Testis (tissue), 3 donors: Measurements from ENCODE around the gene BTN1A1. TPM values are rescaled to one million over a fixed set of nuclear protein-coding genes. Genes with fewer than 3 reads are reported as not detected.

ENCODE experiments used
- DNase-seq: peaks from one replicate; pipeline ENCODE4 v3.0.0-alpha.2; 2019
- H3K27ac ChIP-seq, 2 donors: fragments of 200-600 bp; sonication (generic); one replicate each; pipeline ENCODE4 v1.5.1; 2019
- H3K27me3 ChIP-seq: fragments of 200-600 bp; sonication (generic); one replicate; pipeline ENCODE4 v1.5.1; 2019
- H3K36me3 ChIP-seq: fragments of 200-600 bp; sonication (generic); one replicate; pipeline ENCODE4 v1.5.1; 2017; ENCODE audit warnings: low read depth; ENCODE audit errors: missing control alignments
- H3K4me1 ChIP-seq: fragments of 200-600 bp; sonication (generic); one replicate; pipeline ENCODE4 v1.5.1; 2019
- H3K4me3 ChIP-seq, 2 donors: fragments of 200-600 bp; sonication (generic); one replicate each; pipeline ENCODE4 v1.5.1; 2017 to 2019
- H3K9me3 ChIP-seq: fragments of 200-600 bp; sonication (generic); one replicate; pipeline ENCODE4 v1.5.1; 2017
- CTCF ChIP-seq, 3 experiments: fragments of 450-650 bp in 2 of 3; fragments of 200-600 bp in 1 of 3; sonication (generic) in 1 of 3; IDR thresholded peaks; one replicate each; pipeline ENCODE4 v1.5.1; 2016 to 2019; ENCODE audit warnings: antibody characterized with exemption in 3 of 3, mild to moderate bottlenecking in 2 of 3, moderate library complexity in 1 of 3
- POLR2A ChIP-seq: fragments of 450-650 bp; IDR thresholded peaks from one replicate; pipeline ENCODE4 v1.6.1; 2017; ENCODE audit warnings: antibody characterized with exemption, mild to moderate bottlenecking, moderate library complexity
- WGBS, 2 donors: methylation state at CpG; one replicate each; pipeline ENCODE4 v1.1.5; 2018; 5-methylcytosine and 5-hydroxymethylcytosine counted together
- intact Hi-C: fragments of 100-400 bp; cut with DNase I; formaldehyde crosslinking; loops from one replicate; pipeline ENCODE4 v1.15.1; 2023; ENCODE audit warnings: low total_unique reads
- polyA plus RNA-seq: library from polyadenylated mRNA; stranded (reverse); fragments of 350-450 nt; fragmentation: Illumina TruSeq; extraction: RNeasy Lipid Tissue Mini Kit (QIAGEN cat#74804); gene quantifications from one replicate; pipeline ENCODE4 v1.2.3, GENCODE V29; 2014; ENCODE audit warnings: low read depth, low replicate concordance; ENCODE audit not compliant: insufficient read depth
- total RNA-seq, 2 donors: library from RNA; depleted of rRNA; stranded (reverse); fragments of >200 nt; gene quantifications; one replicate each; pipeline ENCODE4 v1.2.3, GENCODE V29; 2016

Gene BTN1A1
- total and polyA plus RNA-seq, 3 donors from 2014 or later, result 0.30 to 0.31 (median 0.31) TPM

- Histone ChIP-seq H3K9me3 (no peaks in the 10 kb centered on the region), H3K27me3 (no peaks in the 10 kb centered on the region), H3K36me3 (no peaks in the 10 kb centered on the region), H3K27ac (no peak overlapping the region), H3K4me1 (peaks cover 13% of the 10 kb centered on the region), H3K4me3 (peak overlapping the region in 1 of 2 donors; percentile 73)
- DNase-seq, result no peak
- intact Hi-C loops, result no loop called here
- 46 to 69% methylated on average over 10 of the region's 10 CpGs for WGBS, 2 donors
- TF ChIP-seq CTCF (IDR thresholded peaks at IDR 0.05), result no peak
- TF ChIP-seq POLR2A, result no peak
Measured at GRCh38 chr6:26552205-26552604, 52.1 kb downstream of the BTN1A1 start.

GRCh38 chr6:26552640-26553188 lies 52.6 kb downstream of the BTN1A1 start:
- intact Hi-C loops, result no loop called here
- H3K4me1 ChIP-seq, result peaks cover 13% of the 10 kb centered on the region
- 26 to 29% methylated on average over 11 of the region's 11 CpGs for WGBS, 2 donors
- no peak for DNase-seq
- H3K9me3 ChIP-seq, result no peaks in the 10 kb centered on the region
- H3K36me3 ChIP-seq, result no peaks in the 10 kb centered on the region
- peak overlapping the region; percentile 85 to 90 for H3K27ac ChIP-seq
- TF ChIP-seq POLR2A, result no peak
- no peak for TF ChIP-seq CTCF (IDR thresholded peaks at IDR 0.05)
- H3K27me3 ChIP-seq, result no peaks in the 10 kb centered on the region
- H3K4me3 ChIP-seq, result peak overlapping the region; percentile 53 to 75

- TF ChIP-seq POLR2A (no peak), CTCF (IDR thresholded peaks at IDR 0.05) (no peak)
- H3K36me3 ChIP-seq, result no peaks in the 10 kb centered on the region
- no peaks in the 10 kb centered on the region for H3K27me3 ChIP-seq
- H3K4me1 ChIP-seq, result peaks cover 13% of the 10 kb centered on the region
- H3K4me3 ChIP-seq, result peak overlapping the region; percentile 53 to 75
- 0 to 1% methylated on average over 13 of the region's 13 CpGs for WGBS, 2 donors
- peak overlapping the region; percentile 85 to 90 for H3K27ac ChIP-seq
- DNase-seq, result peak; percentile 84
- intact Hi-C loops, result no loop called here
- no peaks in the 10 kb centered on the region for H3K9me3 ChIP-seq
Measured at GRCh38 chr6:26553264-26553634, 53.1 kb downstream of the BTN1A1 start.

GRCh38 chr6:26553635-26554446 lies 53.7 kb downstream of the BTN1A1 start:
- Histone ChIP-seq H3K27me3 (no peaks in the 10 kb centered on the region), H3K27ac (peak overlapping the region; percentile 85 to 90), H3K4me1 (peaks cover 13% of the 10 kb centered on the region), H3K4me3 (peak overlapping the region; percentile 53 to 75), H3K9me3 (no peaks in the 10 kb centered on the region), H3K36me3 (no peaks in the 10 kb centered on the region)
- TF ChIP-seq POLR2A (no peak), CTCF (IDR thresholded peaks at IDR 0.05) (no peak)
- 0% methylated on average over 19 of the region's 19 CpGs for WGBS, 2 donors
- intact Hi-C loops, result no loop called here
- peak; percentile 79 for DNase-seq

- intact Hi-C loops, result no loop called here
- WGBS, 2 donors, result 0 to 4% methylated on average over 1 of the region's 1 CpG
Measured at GRCh38 chr6:26554447-26554696, 54.3 kb downstream of the BTN1A1 start.

More at GRCh38 chr6:26554447-26554696, 54.3 kb downstream of the BTN1A1 start:
- Histone ChIP-seq H3K9me3 (no peaks in the 10 kb centered on the region), H3K36me3 (no peaks in the 10 kb centered on the region), H3K27ac (peak overlapping the region; percentile 41 to 90), H3K27me3 (no peaks in the 10 kb centered on the region), H3K4me3 (peak overlapping the region; percentile 4 to 75), H3K4me1 (peaks cover 13% of the 10 kb centered on the region)
- no peak for DNase-seq
- no peak for TF ChIP-seq CTCF (IDR thresholded peaks at IDR 0.05)
- TF ChIP-seq POLR2A, result no peak
